Uterus (tissue), 4 donors: ENCODE results near the gene OR52D1. TPM values are rescaled to one million over a fixed set of nuclear protein-coding genes. Genes with fewer than 3 reads are reported as not detected.

Experiments
- DNase-seq, 2 donors: peaks; one replicate each; pipeline ENCODE4 v3.0.0-alpha.2; 2019 to 2020
- H3K27ac ChIP-seq, 2 donors: fragments of 200-600 bp; sonication (generic); 1 replicate in 1 of 2; 2 replicates in 1 of 2; pipeline ENCODE4 v1.5.1; 2016 to 2018
- H3K27me3 ChIP-seq, 2 donors: fragments of 200-600 bp; sonication (generic); one replicate each; pipeline ENCODE4 v1.5.1; 2018 to 2019; ENCODE audit warnings: control low read depth in 1 of 2
- H3K36me3 ChIP-seq, 2 donors: fragments of 200-600 bp; sonication (generic); one replicate each; pipeline ENCODE4 v1.5.1; 2019; ENCODE audit warnings: control low read depth in 1 of 2
- H3K4me1 ChIP-seq, 2 donors: fragments of 200-600 bp; sonication (generic); one replicate each; pipeline ENCODE4 v1.5.1; 2018 to 2019; ENCODE audit warnings: control low read depth in 1 of 2
- H3K4me3 ChIP-seq, 2 donors: fragments of 200-600 bp; sonication (generic); 1 replicate in 1 of 2; 2 replicates in 1 of 2; pipeline ENCODE4 v1.5.1; 2018 to 2019; ENCODE audit warnings: mild to moderate bottlenecking in 1 of 2
- H3K9me3 ChIP-seq, 2 donors: fragments of 200-600 bp; sonication (generic); one replicate each; pipeline ENCODE4 v1.5.1; 2019; ENCODE audit warnings: control low read depth in 1 of 2
- POLR2A ChIP-seq, 2 donors: fragments of 450-650 bp; IDR thresholded peaks; one replicate each; pipeline ENCODE4 v1.6.1; 2016; ENCODE audit warnings: antibody characterized with exemption in 2 of 2, mild to moderate bottlenecking in 1 of 2, moderate library complexity in 1 of 2
- intact Hi-C: fragments of 100-400 bp; cut with DNase I; formaldehyde crosslinking; loops from one replicate; pipeline ENCODE4 v1.15.1; 2023; ENCODE audit warnings: low total_unique reads
- total RNA-seq, 4 donors: library from RNA; depleted of rRNA in 3 of 4; stranded (reverse); fragments of >200 nt in 3 of 4; gene quantifications; one replicate each; pipeline versions ENCODE4 v1.1.0 to v1.2.4, GENCODE V29; 2014 to 2023
- TF ChIP-seq, protein P1 (sequence below), 4 experiments: fragments of 200-600 bp in 2 of 4; fragments of 450-650 bp in 2 of 4; sonication (generic) in 2 of 4; IDR thresholded peaks; one replicate each; pipeline ENCODE4 v1.5.1; 2016 to 2019; ENCODE audit warnings: antibody characterized with exemption in 4 of 4, mild to moderate bottlenecking in 2 of 4, moderate library complexity in 1 of 4
- donor health status: DM: yes; HTN: yes; CAD: no.

Gene OR52D1
- total RNA-seq, 4 donors from 2014 or later: not detected

DNA sequence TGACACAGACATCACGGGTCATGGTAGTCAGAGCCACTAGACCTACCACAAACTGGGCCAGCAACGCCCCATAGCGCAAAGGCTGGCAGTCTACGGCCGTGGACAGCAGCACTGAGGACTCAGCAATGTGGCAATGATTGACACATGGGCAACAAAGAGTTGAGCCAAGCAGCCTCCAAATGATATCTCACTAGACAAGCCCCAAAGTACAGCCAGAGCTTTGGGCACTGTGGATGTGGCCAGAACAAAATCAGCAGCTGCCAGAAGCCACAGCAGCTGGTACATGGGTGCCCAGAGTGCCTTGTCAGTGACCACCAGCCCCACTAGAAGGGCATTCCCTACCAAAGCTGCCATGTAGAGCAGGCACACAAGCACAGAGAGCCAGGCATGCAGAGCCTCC, 39.2 kb downstream of the OR52D1 start:
- no peak overlapping the region for H3K4me3 ChIP-seq
- H3K4me1 ChIP-seq: no peaks in the 10 kb centered on the region
- no peak for TF ChIP-seq POLR2A (IDR thresholded peaks at IDR 0.05)
- TF ChIP-seq, protein P1, sequence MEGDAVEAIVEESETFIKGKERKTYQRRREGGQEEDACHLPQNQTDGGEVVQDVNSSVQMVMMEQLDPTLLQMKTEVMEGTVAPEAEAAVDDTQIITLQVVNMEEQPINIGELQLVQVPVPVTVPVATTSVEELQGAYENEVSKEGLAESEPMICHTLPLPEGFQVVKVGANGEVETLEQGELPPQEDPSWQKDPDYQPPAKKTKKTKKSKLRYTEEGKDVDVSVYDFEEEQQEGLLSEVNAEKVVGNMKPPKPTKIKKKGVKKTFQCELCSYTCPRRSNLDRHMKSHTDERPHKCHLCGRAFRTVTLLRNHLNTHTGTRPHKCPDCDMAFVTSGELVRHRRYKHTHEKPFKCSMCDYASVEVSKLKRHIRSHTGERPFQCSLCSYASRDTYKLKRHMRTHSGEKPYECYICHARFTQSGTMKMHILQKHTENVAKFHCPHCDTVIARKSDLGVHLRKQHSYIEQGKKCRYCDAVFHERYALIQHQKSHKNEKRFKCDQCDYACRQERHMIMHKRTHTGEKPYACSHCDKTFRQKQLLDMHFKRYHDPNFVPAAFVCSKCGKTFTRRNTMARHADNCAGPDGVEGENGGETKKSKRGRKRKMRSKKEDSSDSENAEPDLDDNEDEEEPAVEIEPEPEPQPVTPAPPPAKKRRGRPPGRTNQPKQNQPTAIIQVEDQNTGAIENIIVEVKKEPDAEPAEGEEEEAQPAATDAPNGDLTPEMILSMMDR (IDR thresholded peaks at IDR 0.05): no peak
- DNase-seq: no peak
- H3K27ac ChIP-seq: no peak overlapping the region
- H3K9me3 ChIP-seq: no peaks in the 10 kb centered on the region
- intact Hi-C loops: no loop called here
- no peaks in the 10 kb centered on the region for H3K27me3 ChIP-seq
- no peaks in the 10 kb centered on the region for H3K36me3 ChIP-seq

DNA sequence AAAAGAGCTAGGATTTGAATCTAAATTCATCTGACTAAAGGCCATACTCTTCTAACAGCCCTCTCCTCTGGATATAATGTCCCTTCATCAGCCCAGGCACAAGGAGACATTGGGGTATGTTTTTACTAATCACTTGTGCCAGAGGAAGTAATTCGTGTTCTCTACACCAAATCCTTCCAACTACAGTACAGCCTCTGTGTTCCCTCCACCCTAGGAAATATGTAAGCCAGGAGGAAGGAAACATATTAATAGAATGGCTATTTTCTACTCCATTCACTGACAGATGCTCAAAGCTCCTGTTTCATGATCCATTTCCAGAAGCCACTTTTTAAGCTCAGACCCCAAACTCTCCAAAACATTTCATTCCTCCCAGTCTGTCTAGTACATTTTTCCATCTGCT, 40.0 kb downstream of the OR52D1 start:
- Histone ChIP-seq H3K27me3 (no peaks in the 10 kb centered on the region), H3K4me1 (no peaks in the 10 kb centered on the region), H3K9me3 (no peaks in the 10 kb centered on the region), H3K4me3 (no peak overlapping the region), H3K36me3 (no peaks in the 10 kb centered on the region), H3K27ac (no peak overlapping the region)
- intact Hi-C loops: no loop called here
- DNase-seq: no peak
- TF ChIP-seq, protein P1 (IDR thresholded peaks at IDR 0.05): no peak
- TF ChIP-seq POLR2A (IDR thresholded peaks at IDR 0.05): no peak

DNA sequence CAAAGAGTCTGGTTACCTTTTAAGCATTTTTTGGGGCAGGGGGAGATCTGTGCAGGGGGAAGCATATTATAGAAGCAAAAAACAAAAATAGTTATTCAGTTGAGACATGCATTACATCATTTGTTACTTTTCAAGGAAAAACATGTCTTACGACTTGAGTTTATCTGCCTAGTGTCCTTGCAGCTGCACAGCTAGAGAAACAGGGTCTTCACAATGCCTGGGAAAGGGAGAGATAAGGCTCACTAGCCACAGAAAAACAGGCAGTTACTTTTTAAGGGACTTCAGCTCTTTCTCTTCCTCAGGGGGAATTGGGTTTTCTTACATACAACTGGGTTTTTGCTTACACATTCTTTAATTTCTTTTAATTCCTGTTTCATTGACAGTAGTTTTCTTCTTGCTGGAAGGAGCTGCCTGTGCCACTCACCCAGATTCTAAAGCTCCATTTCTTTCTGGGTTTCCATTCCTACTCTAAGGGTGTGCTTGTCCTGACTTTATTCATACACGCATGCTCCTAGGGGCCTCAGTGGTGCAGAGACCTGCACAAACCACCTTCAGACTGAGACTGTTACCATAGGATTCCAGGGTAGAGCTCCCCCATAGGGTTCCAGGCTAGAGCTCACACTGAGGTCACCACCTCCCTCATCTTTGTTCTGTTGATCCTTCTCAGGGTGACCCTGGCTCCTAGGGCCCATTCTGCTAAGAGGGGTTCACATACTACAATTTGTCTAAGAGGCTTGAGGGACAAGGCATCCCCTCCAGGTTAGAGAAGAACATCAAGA, 42.8 kb downstream of the OR52D1 start:
- intact Hi-C loops: no loop called here
- DNase-seq: no peak
- H3K9me3 ChIP-seq: no peaks in the 10 kb centered on the region
- H3K27me3 ChIP-seq: no peaks in the 10 kb centered on the region
- no peak overlapping the region for H3K4me3 ChIP-seq
- no peak for TF ChIP-seq POLR2A (IDR thresholded peaks at IDR 0.05)
- TF ChIP-seq, protein P1 (IDR thresholded peaks at IDR 0.05): no peak
- H3K27ac ChIP-seq: no peak overlapping the region
- no peaks in the 10 kb centered on the region for H3K36me3 ChIP-seq
- no peaks in the 10 kb centered on the region for H3K4me1 ChIP-seq

DNA sequence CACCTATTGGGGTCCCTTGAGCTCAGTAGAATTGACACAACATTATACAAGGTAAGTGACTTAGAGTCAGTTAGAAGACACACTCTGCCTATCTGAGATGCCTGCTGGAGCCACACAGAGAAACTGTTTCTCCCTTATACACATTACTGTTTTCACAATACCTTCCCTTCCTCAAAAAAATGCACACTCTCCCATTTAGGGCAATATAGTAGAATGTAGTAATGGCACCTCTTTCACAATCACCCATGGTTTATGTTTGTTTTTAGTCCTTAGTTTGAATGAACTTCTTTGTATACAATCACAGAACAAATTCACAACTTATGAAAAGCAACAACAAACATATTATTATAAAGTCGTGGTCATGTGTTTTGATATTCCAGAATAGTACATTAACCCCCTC, 45.6 kb downstream of the OR52D1 start:
- TF ChIP-seq POLR2A (IDR thresholded peaks at IDR 0.05): no peak
- TF ChIP-seq, protein P1 (IDR thresholded peaks at IDR 0.05): no peak
- no peaks in the 10 kb centered on the region for H3K9me3 ChIP-seq
- no peak overlapping the region for H3K27ac ChIP-seq
- H3K4me1 ChIP-seq: no peaks in the 10 kb centered on the region
- H3K4me3 ChIP-seq: no peak overlapping the region
- intact Hi-C loops: no loop called here
- H3K36me3 ChIP-seq: no peaks in the 10 kb centered on the region
- no peaks in the 10 kb centered on the region for H3K27me3 ChIP-seq
- DNase-seq: no peak

DNA sequence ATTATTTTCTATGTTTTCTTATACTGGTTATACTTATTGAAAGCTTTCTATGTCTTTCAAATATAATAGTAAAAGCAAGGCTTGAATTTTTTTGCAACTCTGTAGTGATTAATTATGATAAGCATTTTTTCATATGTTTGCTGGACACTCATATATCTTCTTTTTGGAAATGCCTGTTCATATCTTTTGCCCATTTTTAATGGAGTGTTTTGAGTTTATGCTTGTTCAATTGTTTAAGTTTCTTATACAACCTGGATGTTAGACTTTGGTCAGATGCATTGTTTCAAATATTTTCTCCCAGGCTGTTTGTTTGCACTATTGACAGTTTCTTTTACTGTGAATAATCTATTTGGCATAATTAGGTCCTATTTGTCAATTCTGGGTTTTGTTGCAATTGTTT, 48.0 kb downstream of the OR52D1 start:
- TF ChIP-seq POLR2A (IDR thresholded peaks at IDR 0.05): no peak
- TF ChIP-seq, protein P1 (IDR thresholded peaks at IDR 0.05): no peak
- no peak for DNase-seq
- Histone ChIP-seq H3K9me3 (no peaks in the 10 kb centered on the region), H3K4me3 (no peak overlapping the region), H3K27ac (no peak overlapping the region), H3K36me3 (no peaks in the 10 kb centered on the region), H3K27me3 (no peaks in the 10 kb centered on the region), H3K4me1 (no peaks in the 10 kb centered on the region)
- intact Hi-C loops: no loop called here

Other genes starting within 250 kb of the OR52D1 start
- 1 to 10 TPM in 1 of 4 donors, not detected in 3; 5.7 TPM for gene HBG1, start 238.8 kb upstream of the OR52D1 start, total RNA-seq
- gene HBG2, start 233.9 kb upstream of the OR52D1 start, total RNA-seq: 1,000 to 10,000 TPM in 1 of 4 donors, not detected in 3; 1,050 TPM
- 1 to 10 TPM in 1 of 4 donors, not detected in 3; 4.2 TPM for gene HBE1, start 218.7 kb upstream of the OR52D1 start, total RNA-seq
- gene OR51B4, start 186.7 kb upstream of the OR52D1 start, total RNA-seq: under 1 TPM in 1 of 4 donors, not detected in 3; 0.35 TPM
- 1 to 10 TPM in 1 of 4 donors, under 1 TPM in 1, not detected in 2; 0.82 to 1.5 TPM for gene OR51B2, start 164.4 kb upstream of the OR52D1 start, total RNA-seq
- gene OR51B5, start 145.2 kb upstream of the OR52D1 start, total RNA-seq: 1 to 10 TPM in 1 of 4 donors, under 1 TPM in 1, not detected in 2; 0.85 to 2.9 TPM
- not detected for gene OR51B6, start 137.2 kb upstream of the OR52D1 start, total RNA-seq
- gene OR51M1, start 104.9 kb upstream of the OR52D1 start, total RNA-seq: not detected
- not detected for gene OR51Q1, start 66.6 kb upstream of the OR52D1 start, total RNA-seq
- gene OR51I1, start 47.2 kb upstream of the OR52D1 start, total RNA-seq: 1 to 10 TPM in 2 of 4 donors, not detected in 2; 1.6 to 5.0 TPM
- gene OR51I2, start 39.4 kb upstream of the OR52D1 start, total RNA-seq: not detected
- gene UBQLN3, start 21.3 kb downstream of the OR52D1 start, total RNA-seq: 1 to 10 TPM in 3 of 4 donors, under 1 TPM in 1; 0.29 to 2.2 (median 1.4) TPM
- gene UBQLNL, start 28.0 kb downstream of the OR52D1 start, total RNA-seq: 10 to 100 TPM in 1 of 4 donors, 1 to 10 TPM in 3; 1.0 to 10.8 (median 4.7) TPM
- gene OR52H1, start 59.9 kb downstream of the OR52D1 start, total RNA-seq: 10 to 100 TPM in 1 of 4 donors, 1 to 10 TPM in 2, not detected in 1; 2.1 to 13.8 (median 2.1) TPM
- gene OR52B6, start 92.2 kb downstream of the OR52D1 start, total RNA-seq: not detected
- gene TRIM6, start 108.0 kb downstream of the OR52D1 start, total RNA-seq: 10 to 100 TPM in 1 of 4 donors, 1 to 10 TPM in 3; 4.3 to 11.5 (median 7.2) TPM
- gene TRIM34, start 136.3 kb downstream of the OR52D1 start, total RNA-seq: 10 to 100 TPM in 1 of 4 donors, 1 to 10 TPM in 3; 1.5 to 12.2 (median 6.0) TPM
- 10 to 100 TPM in 3 of 4 donors, 1 to 10 TPM in 1; 4.4 to 50.4 (median 37.4) TPM for gene TRIM5, start 196.4 kb downstream of the OR52D1 start, total RNA-seq
- 10 to 100 TPM; 10.9 to 64.8 (median 25.4) TPM for gene TRIM22, start 201.1 kb downstream of the OR52D1 start, total RNA-seq
- under 1 TPM in 1 of 4 donors, not detected in 3; 0.79 TPM for gene OR56B1, start 247.8 kb downstream of the OR52D1 start, total RNA-seq